ENCODE results near the gene UBE2J2. TPM values are rescaled to one million over a fixed set of nuclear protein-coding genes. Genes with fewer than 3 reads are reported as not detected.
A peak's percentile ranks its signal among the peaks of the same experiment; 100 is the strongest.

UBE2J2 gene
- total and polyA plus RNA-seq, 7 donors: 32.4 to 63.6 (median 34.2) TPM

- WGBS, 2 donors: 36 to 41% methylated on average over 29 of the region's 29 CpGs
- H3K4me1 ChIP-seq: peaks cover 0 to 56% (median 49%) of the 10 kb centered on the region in 4 donors
- peak overlapping the region; percentile 69 to 98 (median 87) for H3K27ac ChIP-seq
Measured at GRCh38 chr1:1304331-1305299, 31.0 kb upstream of the UBE2J2 start.

GRCh38 chr1:1303736-1304135, 30.1 kb upstream of the UBE2J2 start:
- TF ChIP-seq POLR2AphosphoS5 (IDR thresholded peaks at IDR 0.05): no peak
- TF ChIP-seq, protein P1, sequence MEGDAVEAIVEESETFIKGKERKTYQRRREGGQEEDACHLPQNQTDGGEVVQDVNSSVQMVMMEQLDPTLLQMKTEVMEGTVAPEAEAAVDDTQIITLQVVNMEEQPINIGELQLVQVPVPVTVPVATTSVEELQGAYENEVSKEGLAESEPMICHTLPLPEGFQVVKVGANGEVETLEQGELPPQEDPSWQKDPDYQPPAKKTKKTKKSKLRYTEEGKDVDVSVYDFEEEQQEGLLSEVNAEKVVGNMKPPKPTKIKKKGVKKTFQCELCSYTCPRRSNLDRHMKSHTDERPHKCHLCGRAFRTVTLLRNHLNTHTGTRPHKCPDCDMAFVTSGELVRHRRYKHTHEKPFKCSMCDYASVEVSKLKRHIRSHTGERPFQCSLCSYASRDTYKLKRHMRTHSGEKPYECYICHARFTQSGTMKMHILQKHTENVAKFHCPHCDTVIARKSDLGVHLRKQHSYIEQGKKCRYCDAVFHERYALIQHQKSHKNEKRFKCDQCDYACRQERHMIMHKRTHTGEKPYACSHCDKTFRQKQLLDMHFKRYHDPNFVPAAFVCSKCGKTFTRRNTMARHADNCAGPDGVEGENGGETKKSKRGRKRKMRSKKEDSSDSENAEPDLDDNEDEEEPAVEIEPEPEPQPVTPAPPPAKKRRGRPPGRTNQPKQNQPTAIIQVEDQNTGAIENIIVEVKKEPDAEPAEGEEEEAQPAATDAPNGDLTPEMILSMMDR (IDR thresholded peaks at IDR 0.05): no peak
- no peak for TF ChIP-seq EP300 (IDR thresholded peaks at IDR 0.05)
- TF ChIP-seq POLR2A (IDR thresholded peaks at IDR 0.05): no peak
- Histone ChIP-seq H3K27me3 (no peaks in the 10 kb centered on the region), H3K4me3 (peak overlapping the region in 1 of 4 donors; percentile 98), H3K9me3 (no peaks in the 10 kb centered on the region), H3K4me1 (peaks cover 0 to 47% (median 41%) of the 10 kb centered on the region in 4 donors), H3K27ac (peak overlapping the region; percentile 69 to 98 (median 87)), H3K36me3 (no peaks in the 10 kb centered on the region)
- WGBS, 2 donors: 84 to 87% methylated on average over 13 of the region's 13 CpGs
- DNase-seq: no peak
- intact Hi-C loops (cut with DNase I): no loop called here

More at GRCh38 chr1:1304331-1305299, 31.0 kb upstream of the UBE2J2 start:
- no peaks in the 10 kb centered on the region for H3K36me3 ChIP-seq
- intact Hi-C loops (cut with DNase I): loop anchor here (5.0 kb wide), 1 partner anchor 187 kb away; the partner anchor contains the start of gene C1orf159
- DNase-seq: peak; percentile 96
- no peaks in the 10 kb centered on the region for H3K9me3 ChIP-seq
- H3K27me3 ChIP-seq: no peaks in the 10 kb centered on the region
- TF ChIP-seq, protein P1 (IDR thresholded peaks at IDR 0.05): no peak
- TF ChIP-seq EP300 (IDR thresholded peaks at IDR 0.05): peak in 2 of 4 donors; percentile 39 to 75
- no peak for TF ChIP-seq POLR2A (IDR thresholded peaks at IDR 0.05)
- peak in 3 of 4 donors; percentile 40 to 68 (median 62) for TF ChIP-seq POLR2AphosphoS5 (IDR thresholded peaks at IDR 0.05)
- H3K4me3 ChIP-seq: peak overlapping the region; percentile 25 to 98 (median 79)

GRCh38 chr1:1302951-1303509, 29.4 kb upstream of the UBE2J2 start:
- Histone ChIP-seq H3K27ac (peak overlapping the region in 1 of 4 donors; percentile 92), H3K36me3 (peaks cover 0 to 2% (median 1%) of the 10 kb centered on the region in 4 donors), H3K9me3 (no peaks in the 10 kb centered on the region), H3K27me3 (no peaks in the 10 kb centered on the region), H3K4me1 (peaks cover 0 to 44% (median 40%) of the 10 kb centered on the region in 4 donors), H3K4me3 (no peak overlapping the region)
- TF ChIP-seq, protein P1 (IDR thresholded peaks at IDR 0.05): no peak
- TF ChIP-seq POLR2A (IDR thresholded peaks at IDR 0.05) (no peak), EP300 (IDR thresholded peaks at IDR 0.05) (no peak), POLR2AphosphoS5 (IDR thresholded peaks at IDR 0.05) (no peak)
- DNase-seq: no peak
- intact Hi-C loops (cut with DNase I): no loop called here
- WGBS, 2 donors: 76 to 85% methylated on average over 31 of the region's 31 CpGs

GRCh38 chr1:1302006-1302430, 28.4 kb upstream of the UBE2J2 start:
- no peak for DNase-seq
- peaks cover 0 to 8% (median 4%) of the 10 kb centered on the region in 4 donors for H3K36me3 ChIP-seq
- TF ChIP-seq POLR2AphosphoS5 (IDR thresholded peaks at IDR 0.05): no peak
- TF ChIP-seq, protein P1 (IDR thresholded peaks at IDR 0.05): peak in 1 of 4 experiments; percentile 30
- no peak overlapping the region for H3K27ac ChIP-seq
- H3K9me3 ChIP-seq: no peaks in the 10 kb centered on the region
- 91% methylated on average over 9 of the region's 9 CpGs for WGBS, 2 donors
- intact Hi-C loops (cut with DNase I): no loop called here
- no peaks in the 10 kb centered on the region for H3K27me3 ChIP-seq
- H3K4me1 ChIP-seq: peaks cover 0 to 41% (median 37%) of the 10 kb centered on the region in 4 donors
- no peak overlapping the region for H3K4me3 ChIP-seq
